ENCODE results near the gene INAFM2.

DNA sequence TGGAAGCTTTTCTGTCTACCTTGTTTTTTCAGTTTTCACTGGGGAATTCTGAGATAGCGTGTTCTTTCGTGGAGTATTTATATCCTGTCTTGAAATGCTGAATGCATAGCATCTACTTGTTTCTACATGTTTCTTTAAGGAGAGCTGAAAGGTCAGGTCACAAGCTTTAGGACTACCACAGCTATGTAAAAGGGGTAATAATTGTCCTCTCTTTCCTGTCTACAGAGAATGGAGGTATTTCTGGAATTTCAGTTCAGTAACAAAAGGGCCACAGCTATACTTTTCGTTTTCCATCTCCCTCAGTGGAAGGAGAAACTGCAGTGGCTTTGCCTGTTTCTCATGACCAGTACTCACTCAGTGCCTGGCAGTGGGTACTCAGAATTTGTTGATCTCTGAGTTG is 4.7 kb downstream of the INAFM2 start:
- TF ChIP-seq POLR2A (IDR thresholded peaks at IDR 0.05; ENCODE audit: extremely low read depth, insufficient read length) (no peak), CTCF (IDR thresholded peaks at IDR 0.05; ENCODE audit: low read depth, low read length) (no peak)
